IMR-90 (cell line): ENCODE measurements around the gene GPR160. TPM values are rescaled to one million over a fixed set of nuclear protein-coding genes. Genes with fewer than 3 reads are reported as not detected.
A peak's percentile ranks its signal among the peaks of the same experiment; 100 is the strongest.

Experiments used
- ATAC-seq: fragments of 200-7000 bp; cut with Tn5 transposase; 2 replicates; pipeline ENCODE4 v1.9.1; 2020; ENCODE audit warnings: low read depth, mild to moderate bottlenecking, moderate library complexity
- BruUV-seq: library from RNA; stranded (reverse); fragments of 400-500 nt; replicated peaks from 2 replicates; lab custom pipeline; 2021; lab: Mats Ljungman, UMichigan
- CTCF ChIA-PET: fragments of 300-600 bp; formaldehyde crosslinking; extraction: SDS; loops from one replicate; lab custom pipeline; 2021; ENCODE audit warnings: antibody characterized with exemption; lab: Yijun Ruan, JAX
- POLR2A ChIA-PET: fragments of 300-600 bp; sonication (Branson Sonifier 250); formaldehyde crosslinking; loops from one replicate; lab custom pipeline; 2022; ENCODE audit warnings: antibody characterized with exemption; ENCODE audit not compliant: unreplicated experiment; lab: Charles Lee
- DNase-seq: peaks from one replicate; pipeline ENCODE4 v3.0.0; 2013
- H2AFZ ChIP-seq: replicated peaks from 2 replicates; pipeline ENCODE3; 2013; ENCODE audit warnings: low read length, mild to moderate bottlenecking; ENCODE audit not compliant: poor library complexity
- H2AK5ac ChIP-seq: 2 replicates; pipeline ENCODE4 v1.6.1; 2013; ENCODE audit warnings: low read depth, low read length, inconsistent platforms
- H2AK9ac ChIP-seq: replicated peaks from 2 replicates; pipeline ENCODE3; 2013; ENCODE audit warnings: mild to moderate bottlenecking, low read depth, low read length, moderate library complexity; ENCODE audit not compliant: poor library complexity
- H2BK120ac ChIP-seq: 2 replicates; pipeline ENCODE4 v1.6.1; 2013; ENCODE audit warnings: low read depth, low read length, inconsistent platforms
- H2BK15ac ChIP-seq: 3 replicates; pipeline ENCODE4 v1.6.1; 2013; ENCODE audit warnings: low read depth, low read length, inconsistent platforms
- H2BK20ac ChIP-seq: 2 replicates; pipeline ENCODE4 v1.6.1; 2013; ENCODE audit warnings: low read depth, mild to moderate bottlenecking, inconsistent platforms, low read length, moderate library complexity
- H2BK5ac ChIP-seq: 2 replicates; pipeline ENCODE4 v1.6.1; 2013; ENCODE audit warnings: mild to moderate bottlenecking, low read depth, low read length, inconsistent platforms; ENCODE audit not compliant: poor library complexity, severe bottlenecking
- H3K14ac ChIP-seq: replicated peaks from 2 replicates; pipeline ENCODE4 v1.6.1; 2013; ENCODE audit warnings: low read depth, low read length, inconsistent platforms
- H3K18ac ChIP-seq: 2 replicates; pipeline ENCODE4 v1.6.1; 2013; ENCODE audit warnings: low read depth, low read length, control low read depth
- H3K23ac ChIP-seq: 2 replicates; pipeline ENCODE4 v1.6.1; 2013; ENCODE audit warnings: low read depth, low read length, inconsistent platforms
- H3K27ac ChIP-seq: 2 replicates; pipeline ENCODE4 v1.5.1; 2013; ENCODE audit warnings: mild to moderate bottlenecking, control low read depth, low read length; ENCODE audit not compliant: insufficient read depth
- H3K27me3 ChIP-seq: 2 replicates; pipeline ENCODE4 v1.6.1; 2013; ENCODE audit warnings: low read length; ENCODE audit not compliant: control insufficient read depth, insufficient read depth
- H3K36me3 ChIP-seq: 2 replicates; pipeline ENCODE4 v1.6.1; 2013; ENCODE audit warnings: low read length, mixed read lengths; ENCODE audit not compliant: control insufficient read depth, insufficient read depth
- H3K4ac ChIP-seq: 2 replicates; pipeline ENCODE4 v1.6.1; 2013; ENCODE audit warnings: low read depth, low read length, inconsistent platforms
- H3K4me1 ChIP-seq: 2 replicates; pipeline ENCODE4 v1.6.1; 2013; ENCODE audit warnings: low read length, mixed read lengths; ENCODE audit not compliant: control insufficient read depth, insufficient read depth
- H3K4me2 ChIP-seq: 2 replicates; pipeline ENCODE4 v1.6.1; 2013; ENCODE audit warnings: low read depth, mild to moderate bottlenecking, control low read depth, low read length, moderate library complexity
- H3K4me3 ChIP-seq: 2 replicates; pipeline ENCODE4 v1.5.1; 2013; ENCODE audit warnings: low read depth, mild to moderate bottlenecking, control low read depth, low read length, moderate library complexity; ENCODE audit not compliant: insufficient read depth
- H3K56ac ChIP-seq: 2 replicates; pipeline ENCODE4 v1.6.1; 2013; ENCODE audit warnings: low read length, inconsistent platforms; ENCODE audit not compliant: insufficient read depth; ENCODE audit errors: extremely low read depth
- H3K79me1 ChIP-seq, 2 experiments: 2 replicates each; pipeline ENCODE4 v1.6.1; 2013; ENCODE audit warnings: low read length in 2 of 2, inconsistent platforms in 1 of 2, low read depth in 1 of 2
- H3K9ac ChIP-seq: 2 replicates; pipeline ENCODE4 v1.6.1; 2013; ENCODE audit warnings: low read depth, low read length, control low read depth
- H3K9me1 ChIP-seq: 2 replicates; pipeline ENCODE4 v1.6.1; 2013; ENCODE audit warnings: low read length, inconsistent platforms; ENCODE audit not compliant: insufficient read depth
- H3K9me3 ChIP-seq: 2 replicates; pipeline ENCODE4 v1.6.1; 2013; ENCODE audit warnings: low read length; ENCODE audit not compliant: control insufficient read depth, insufficient read depth
- H4K20me1 ChIP-seq: 2 replicates; pipeline ENCODE4 v1.6.1; 2013; ENCODE audit warnings: low read length, inconsistent platforms; ENCODE audit not compliant: insufficient read depth
- H4K5ac ChIP-seq: 2 replicates; pipeline ENCODE4 v1.6.1; 2013; ENCODE audit warnings: mild to moderate bottlenecking, low read depth, low read length, control low read depth
- H4K8ac ChIP-seq, 2 experiments: 2 replicates each; pipeline ENCODE4 v1.6.1; 2013; ENCODE audit warnings: low read depth in 2 of 2, low read length in 2 of 2, control low read depth in 1 of 2, inconsistent platforms in 1 of 2
- H4K91ac ChIP-seq: 2 replicates; pipeline ENCODE4 v1.6.1; 2013; ENCODE audit warnings: low read depth, low read length, inconsistent platforms; ENCODE audit not compliant: insufficient read depth
- BHLHE40 ChIP-seq: fragments of 150-350 bp; IDR thresholded peaks from 2 replicates; pipeline ENCODE4 v1.6.1; 2016; ENCODE audit warnings: mild to moderate bottlenecking, low read depth, low read length
- CEBPB ChIP-seq: IDR thresholded peaks from 2 replicates; pipeline ENCODE4 v1.6.1; 2012; ENCODE audit warnings: low read depth, low read length, improper control_type of control experiment
- CHD1 ChIP-seq: IDR thresholded peaks from 2 replicates; pipeline ENCODE4 v1.6.1; 2012; ENCODE audit warnings: low read depth, low read length, improper control_type of control experiment
- MAFK ChIP-seq: IDR thresholded peaks from 2 replicates; pipeline ENCODE4 v1.6.1; 2012; ENCODE audit warnings: low read depth, low read length, improper control_type of control experiment
- MAZ ChIP-seq: IDR thresholded peaks from 2 replicates; pipeline ENCODE4 v1.6.1; 2012; ENCODE audit warnings: low read depth, mild to moderate bottlenecking, low read length, improper control_type of control experiment, moderate library complexity, borderline replicate concordance
- MXI1 ChIP-seq: IDR thresholded peaks from 2 replicates; pipeline ENCODE4 v1.6.1; 2012; ENCODE audit warnings: low read depth, mild to moderate bottlenecking, low read length, moderate library complexity, borderline replicate concordance
- POLR2A ChIP-seq: IDR thresholded peaks from 2 replicates; pipeline ENCODE4 v1.6.1; 2012; ENCODE audit warnings: mild to moderate bottlenecking, low read depth, low read length
- RAD21 ChIP-seq: IDR thresholded peaks from 2 replicates; pipeline ENCODE4 v1.6.1; 2012; ENCODE audit warnings: low read length, improper control_type of control experiment
- RCOR1 ChIP-seq: IDR thresholded peaks from 2 replicates; pipeline ENCODE4 v1.6.1; 2012; ENCODE audit warnings: mild to moderate bottlenecking, low read length, improper control_type of control experiment; ENCODE audit not compliant: insufficient replicate concordance
- RFX5 ChIP-seq: IDR thresholded peaks from 2 replicates; pipeline ENCODE4 v1.8.0; 2012; ENCODE audit warnings: low read depth, mild to moderate bottlenecking, low read length, moderate library complexity
- SMC3 ChIP-seq: fragments of 150-350 bp; IDR thresholded peaks from 2 replicates; pipeline ENCODE4 v1.6.1; 2016; ENCODE audit warnings: low read depth, mild to moderate bottlenecking, antibody characterized with exemption, low read length, moderate library complexity
- WGBS, 2 experiments: methylation state at CpG; one replicate each; pipeline versions ENCODE4 v1.1.5 to v1.1.7; 2013; ENCODE audit warnings: missing lambda C conversion rate in 2 of 2; ENCODE audit not compliant: insufficient read length in 1 of 2; ENCODE audit errors: extremely low coverage in 2 of 2; 5-methylcytosine and 5-hydroxymethylcytosine counted together
- dilution Hi-C: fragments of 300-500 bp; cut with HindIII; formaldehyde crosslinking; loops from one replicate; pipeline ENCODE4 v1.14.3; 2018; ENCODE audit warnings: low sequenced_read_pairs; ENCODE audit not compliant: unreplicated experiment
- in situ Hi-C: fragments of 300-500 bp; cut with MboI; formaldehyde crosslinking; loops from 3 replicates; pipeline ENCODE4 v1.14.3; 2019; ENCODE audit warnings: low sequenced_read_pairs, inconsistent platforms, mixed read lengths
- intact Hi-C: fragments of 100-400 bp; cut with micrococcal nuclease; formaldehyde crosslinking; loops from 2 replicates; pipeline ENCODE4 v1.10.0; 2022
- polyA plus RNA-seq, 3 experiments: library from polyadenylated mRNA; depleted of rRNA; stranded (reverse); fragments of >200 nt; gene quantifications; 2 replicates each; pipeline ENCODE4 v1.2.3, GENCODE V29; 2012; ENCODE audit warnings: low replicate concordance in 1 of 3
- total RNA-seq: library from RNA; depleted of rRNA; stranded (reverse); fragments of >200 nt; gene quantifications from 2 replicates; pipeline ENCODE4 v1.2.3, GENCODE V29; 2012
- TF ChIP-seq, protein P1 (sequence below): fragments of 150-350 bp; IDR thresholded peaks from 2 replicates; pipeline ENCODE4 v1.6.1; 2017; ENCODE audit warnings: mild to moderate bottlenecking, antibody characterized with exemption, low read length, low read depth
- TF ChIP-seq, protein P2 (sequence below): conservative IDR thresholded peaks from 2 replicates; pipeline ENCODE4 v1.5.1; 2012; ENCODE audit warnings: mild to moderate bottlenecking, low read depth, low read length, improper control_type of control experiment

GPR160 gene
- total and polyA plus RNA-seq, 2 of the 4 experiments (the other 2 are of a cell fraction): 0.09 to 0.18 TPM

DNA sequence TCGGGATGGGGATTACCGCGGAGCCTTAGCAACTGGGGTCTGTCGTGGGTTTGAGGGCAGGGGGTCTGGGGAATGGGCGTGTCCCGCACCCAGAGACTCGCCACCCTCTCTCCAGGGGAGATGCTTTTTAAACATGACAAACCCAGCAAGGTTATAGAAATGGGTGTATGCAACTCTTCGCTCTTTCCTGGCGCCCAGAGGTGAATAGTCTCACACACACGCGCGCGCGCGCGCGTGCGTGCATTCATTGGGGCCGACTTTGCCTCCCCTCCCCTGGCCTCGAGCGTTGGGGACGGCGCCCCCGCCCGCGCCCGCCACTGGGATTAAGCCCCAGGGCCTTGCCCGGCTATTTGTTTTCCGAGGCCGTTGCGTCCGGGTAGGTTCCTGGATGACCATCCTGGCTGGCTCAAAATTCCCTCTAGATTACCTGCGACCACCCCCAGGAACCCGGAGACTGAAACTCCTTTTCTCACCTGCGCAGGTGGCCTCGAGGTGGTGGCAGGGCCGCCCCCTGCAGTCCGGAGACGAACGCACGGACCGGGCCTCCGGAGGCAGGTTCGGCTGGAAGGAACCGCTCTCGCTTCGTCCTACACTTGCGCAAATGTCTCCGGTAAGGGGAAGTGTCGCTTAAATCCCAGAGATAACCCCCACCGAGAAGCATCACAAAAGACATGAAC lies 777 bp downstream of the GPR160 start:
- Histone ChIP-seq H3K4me3 (peak overlapping the region; percentile 56), H2BK120ac (no peak overlapping the region), H2AFZ (peak overlapping the region; percentile 77), H3K4ac (no peak overlapping the region), H4K91ac (no peak overlapping the region), H4K8ac (no peak overlapping the region), H3K4me1 (no peaks in the 10 kb centered on the region), H2BK15ac (no peak overlapping the region), H3K9me1 (no peaks in the 10 kb centered on the region), H3K4me2 (peak overlapping the region; percentile 83), H4K20me1 (no peaks in the 10 kb centered on the region), H3K23ac (no peak overlapping the region), H3K9me3 (no peaks in the 10 kb centered on the region), H4K5ac (no peak overlapping the region), H3K9ac (no peak overlapping the region), H3K18ac (no peak overlapping the region), H2BK5ac (no peak overlapping the region), H2AK9ac (no peak overlapping the region), H2BK20ac (no peak overlapping the region), H3K56ac (no peak overlapping the region), H3K79me1 (no peaks in the 10 kb centered on the region), H3K27me3 (peaks cover 46% of the 10 kb centered on the region), H2AK5ac (no peak overlapping the region), H3K14ac (no peak overlapping the region), H3K27ac (no peak overlapping the region), H3K36me3 (no peaks in the 10 kb centered on the region)
- 0% methylated on average over 16 of the region's 51 CpGs; no CpG with 5 or more reads in 1 of the 2 experiments for WGBS, 2 experiments
- no peak for DNase-seq
- dilution Hi-C loops: no loop called here
- POLR2A ChIA-PET: no interaction called here
- CTCF ChIA-PET: interaction anchor here (1.0 kb wide), 1 partner anchor 907 kb away, joined by 3 read pairs; no protein-coding TSS in a partner anchor
- no peak for ATAC-seq
- BruUV-seq: no TSS peak
- in situ Hi-C loops: no loop called here
- intact Hi-C loops: no loop called here
- TF ChIP-seq RCOR1 (no peak), MXI1 (no peak), MAZ (no peak), CHD1 (no peak), POLR2A (no peak), RFX5 (no peak), BHLHE40 (no peak), SMC3 (no peak), MAFK (no peak), RAD21 (no peak), CEBPB (no peak)
- TF ChIP-seq, protein P1, sequence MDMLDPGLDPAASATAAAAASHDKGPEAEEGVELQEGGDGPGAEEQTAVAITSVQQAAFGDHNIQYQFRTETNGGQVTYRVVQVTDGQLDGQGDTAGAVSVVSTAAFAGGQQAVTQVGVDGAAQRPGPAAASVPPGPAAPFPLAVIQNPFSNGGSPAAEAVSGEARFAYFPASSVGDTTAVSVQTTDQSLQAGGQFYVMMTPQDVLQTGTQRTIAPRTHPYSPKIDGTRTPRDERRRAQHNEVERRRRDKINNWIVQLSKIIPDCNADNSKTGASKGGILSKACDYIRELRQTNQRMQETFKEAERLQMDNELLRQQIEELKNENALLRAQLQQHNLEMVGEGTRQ: no peak
- TF ChIP-seq, protein P2, sequence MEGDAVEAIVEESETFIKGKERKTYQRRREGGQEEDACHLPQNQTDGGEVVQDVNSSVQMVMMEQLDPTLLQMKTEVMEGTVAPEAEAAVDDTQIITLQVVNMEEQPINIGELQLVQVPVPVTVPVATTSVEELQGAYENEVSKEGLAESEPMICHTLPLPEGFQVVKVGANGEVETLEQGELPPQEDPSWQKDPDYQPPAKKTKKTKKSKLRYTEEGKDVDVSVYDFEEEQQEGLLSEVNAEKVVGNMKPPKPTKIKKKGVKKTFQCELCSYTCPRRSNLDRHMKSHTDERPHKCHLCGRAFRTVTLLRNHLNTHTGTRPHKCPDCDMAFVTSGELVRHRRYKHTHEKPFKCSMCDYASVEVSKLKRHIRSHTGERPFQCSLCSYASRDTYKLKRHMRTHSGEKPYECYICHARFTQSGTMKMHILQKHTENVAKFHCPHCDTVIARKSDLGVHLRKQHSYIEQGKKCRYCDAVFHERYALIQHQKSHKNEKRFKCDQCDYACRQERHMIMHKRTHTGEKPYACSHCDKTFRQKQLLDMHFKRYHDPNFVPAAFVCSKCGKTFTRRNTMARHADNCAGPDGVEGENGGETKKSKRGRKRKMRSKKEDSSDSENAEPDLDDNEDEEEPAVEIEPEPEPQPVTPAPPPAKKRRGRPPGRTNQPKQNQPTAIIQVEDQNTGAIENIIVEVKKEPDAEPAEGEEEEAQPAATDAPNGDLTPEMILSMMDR: no peak
